H1 (cell line): Measurements from ENCODE around the gene LRBA. TPM values are rescaled to one million over a fixed set of nuclear protein-coding genes. Genes with fewer than 3 reads are reported as not detected.

ENCODE experiments used
- CTCF ChIA-PET: fragments of 300-600 bp; sonication (Branson Sonifier 250); formaldehyde crosslinking; loops from one replicate; lab custom pipeline; 2021; ENCODE audit not compliant: partially characterized antibody; lab: Charles Lee
- POLR2A ChIA-PET: fragments of 300-600 bp; sonication (Branson Sonifier 250); formaldehyde crosslinking; loops from one replicate; lab custom pipeline; 2021; ENCODE audit warnings: inconsistent platforms; ENCODE audit not compliant: partially characterized antibody; lab: Charles Lee
- DNase-seq, 2 experiments: peaks; one replicate each; pipeline versions ENCODE4 v3.0.0 to v3.0.0-alpha.2; 2010 to 2022; ENCODE audit warnings: low spot score in 2 of 2, low read depth in 1 of 2, mixed read lengths in 1 of 2
- FAIRE-seq: peaks from 2 replicates; lab custom pipeline; 2011; peaks lifted over from hg19 to GRCh38; lab: Jason Lieb, UNC
- H2AFZ ChIP-seq: 2 replicates; pipeline ENCODE4 v1.8.1; 2012; ENCODE audit warnings: low read length, inconsistent platforms
- H2AK5ac ChIP-seq: 2 replicates; pipeline ENCODE4 v1.6.1; 2013; ENCODE audit warnings: low read depth, low read length
- H2BK120ac ChIP-seq: replicated peaks from 2 replicates; pipeline ENCODE3; 2013; ENCODE audit warnings: low read depth, low read length, inconsistent platforms
- H2BK12ac ChIP-seq: 2 replicates; pipeline ENCODE4 v1.6.1; 2013; ENCODE audit warnings: low read depth, low read length
- H2BK15ac ChIP-seq: 2 replicates; pipeline ENCODE4 v1.6.1; 2013; ENCODE audit warnings: low read length
- H2BK20ac ChIP-seq: 2 replicates; pipeline ENCODE4 v1.6.1; 2013; ENCODE audit warnings: low read length
- H2BK5ac ChIP-seq: 2 replicates; pipeline ENCODE4 v1.6.1; 2013; ENCODE audit warnings: low read depth, low read length
- H3K14ac ChIP-seq: 2 replicates; pipeline ENCODE4 v1.6.1; 2013; ENCODE audit warnings: inconsistent platforms; ENCODE audit not compliant: insufficient read length
- H3K18ac ChIP-seq: 2 replicates; pipeline ENCODE4 v1.6.1; 2013; ENCODE audit warnings: low read length; ENCODE audit errors: extremely low read depth
- H3K23ac ChIP-seq: 2 replicates; pipeline ENCODE4 v1.6.1; 2013; ENCODE audit warnings: inconsistent platforms; ENCODE audit not compliant: insufficient read length
- H3K23me2 ChIP-seq: 2 replicates; pipeline ENCODE4 v1.6.1; 2013; ENCODE audit warnings: low read depth, low read length
- H3K27ac ChIP-seq: 2 replicates; pipeline ENCODE4 v1.6.1; 2011; ENCODE audit warnings: low read depth, low read length, inconsistent platforms
- H3K27me3 ChIP-seq, 4 experiments: replicated peaks in 1 of 4; 1 replicate in 1 of 4; 2 replicates in 3 of 4; pipeline versions ENCODE4 v1.6.1 to v1.8.1; 2011 to 2013; ENCODE audit warnings: low read length in 3 of 4, mild to moderate bottlenecking in 3 of 4, inconsistent platforms in 2 of 4, mixed read lengths in 2 of 4, moderate library complexity in 1 of 4; ENCODE audit not compliant: control insufficient read depth in 3 of 4, insufficient read depth in 3 of 4; ENCODE audit errors: extremely low read depth in 1 of 4
- H3K36me3 ChIP-seq, 4 experiments: 2 replicates each; pipeline versions ENCODE4 v1.6.1 to v1.8.1; 2011 to 2013; ENCODE audit warnings: mild to moderate bottlenecking in 4 of 4, low read length in 3 of 4, moderate library complexity in 2 of 4, control low read depth in 1 of 4, inconsistent platforms in 1 of 4; ENCODE audit not compliant: insufficient read depth in 4 of 4, control insufficient read depth in 2 of 4
- H3K4ac ChIP-seq: replicated peaks from 2 replicates; pipeline ENCODE3; 2013; ENCODE audit warnings: low read length, low read depth, mixed read lengths, inconsistent platforms; ENCODE audit not compliant: insufficient read length
- H3K4me1 ChIP-seq, 4 experiments: replicated peaks in 1 of 4; 1 replicate in 1 of 4; 2 replicates in 3 of 4; pipeline versions ENCODE4 v1.6.1 to v1.8.1; 2011 to 2013; ENCODE audit warnings: low read length in 3 of 4, inconsistent platforms in 2 of 4, mixed read lengths in 1 of 4; ENCODE audit not compliant: insufficient read depth in 4 of 4, control insufficient read depth in 3 of 4
- H3K4me2 ChIP-seq, 2 experiments: 2 replicates each; pipeline versions ENCODE4 v1.6.1 to v1.8.1; 2011 to 2013; ENCODE audit warnings: low read depth in 2 of 2, low read length in 2 of 2, control low read depth in 1 of 2, inconsistent platforms in 1 of 2, mild to moderate bottlenecking in 1 of 2; ENCODE audit not compliant: insufficient read depth in 1 of 2
- H3K4me3 ChIP-seq, 4 experiments: fragments of 200-600, 300-600 bp in 1 of 4; sonication (generic), shearing (Covaris generic), sonication (Bioruptor Twin) in 1 of 4; 2 replicates each; pipeline versions ENCODE4 v1.5.1 to v1.8.1; 2011 to 2016; ENCODE audit warnings: low read length in 4 of 4, low read depth in 3 of 4, control low read depth in 2 of 4, inconsistent platforms in 2 of 4, mild to moderate bottlenecking in 2 of 4, mixed read lengths in 1 of 4, moderate library complexity in 1 of 4; ENCODE audit not compliant: insufficient read depth in 2 of 4; ENCODE audit errors: extremely low read depth in 1 of 4
- H3K56ac ChIP-seq: replicated peaks from 2 replicates; pipeline ENCODE3; 2013; ENCODE audit warnings: low read depth, mild to moderate bottlenecking, mixed read lengths, low read length, inconsistent platforms; ENCODE audit not compliant: insufficient read length
- H3K79me1 ChIP-seq: 2 replicates; pipeline ENCODE4 v1.6.1; 2013; ENCODE audit warnings: low read depth, low read length, control low read depth
- H3K79me2 ChIP-seq, 2 experiments: 2 replicates each; pipeline versions ENCODE4 v1.6.1 to v1.8.1; 2012 to 2013; ENCODE audit warnings: low read length in 2 of 2, mild to moderate bottlenecking in 2 of 2, inconsistent platforms in 1 of 2; ENCODE audit not compliant: insufficient read depth in 2 of 2, control insufficient read depth in 1 of 2
- H3K9ac ChIP-seq, 4 experiments: replicated peaks in 1 of 4; 1 replicate in 1 of 4; 2 replicates in 3 of 4; pipeline versions ENCODE4 v1.6.1 to v1.8.1; 2011 to 2013; ENCODE audit warnings: low read depth in 3 of 4, low read length in 3 of 4, control low read depth in 2 of 4, mild to moderate bottlenecking in 2 of 4, moderate library complexity in 2 of 4, inconsistent platforms in 1 of 4; ENCODE audit errors: extremely low read depth in 1 of 4
- H3K9me3 ChIP-seq, 2 experiments: 2 replicates each; pipeline versions ENCODE4 v1.6.1 to v1.8.1; 2012 to 2013; ENCODE audit warnings: mild to moderate bottlenecking in 2 of 2, moderate library complexity in 2 of 2, control low read depth in 1 of 2, inconsistent platforms in 1 of 2, low read depth in 1 of 2, low read length in 1 of 2, mixed read lengths in 1 of 2; ENCODE audit not compliant: insufficient read depth in 2 of 2
- H4K20me1 ChIP-seq, 2 experiments: replicated peaks in 1 of 2; 2 replicates each; pipeline versions ENCODE3 to v1.8.1; 2011 to 2013; ENCODE audit warnings: inconsistent platforms in 2 of 2, low read length in 2 of 2, mild to moderate bottlenecking in 1 of 2; ENCODE audit not compliant: insufficient read depth in 2 of 2, control insufficient read depth in 1 of 2
- H4K5ac ChIP-seq: 2 replicates; pipeline ENCODE4 v1.6.1; 2013; ENCODE audit warnings: low read length, low read depth, mixed read lengths, inconsistent platforms; ENCODE audit not compliant: insufficient read length
- H4K8ac ChIP-seq: 2 replicates; pipeline ENCODE4 v1.8.0; 2013; ENCODE audit warnings: mild to moderate bottlenecking, moderate library complexity, low read length, inconsistent platforms; ENCODE audit not compliant: insufficient read depth; ENCODE audit errors: extremely low read depth
- H4K91ac ChIP-seq: replicated peaks from 2 replicates; pipeline ENCODE3; 2013; ENCODE audit warnings: low read length, mixed read lengths, inconsistent platforms; ENCODE audit not compliant: insufficient read length
- FOSL1 ChIP-seq: IDR thresholded peaks from 2 replicates; pipeline ENCODE4 v1.6.1; 2011; ENCODE audit warnings: mild to moderate bottlenecking, low read depth, low read length, moderate library complexity; ENCODE audit not compliant: insufficient read depth
- JUN ChIP-seq: IDR thresholded peaks from 2 replicates; pipeline ENCODE4 v1.6.1; 2011; ENCODE audit warnings: low read depth, mild to moderate bottlenecking, improper control_type of control experiment, low read length
- SP1 ChIP-seq: IDR thresholded peaks from 2 replicates; pipeline ENCODE4 v1.6.1; 2011; ENCODE audit warnings: low read depth, low read length
- WGBS, 2 experiments: shearing (Covaris generic) in 1 of 2; methylation state at CpG; one replicate each; pipeline versions ENCODE4 v1.1.6 to v1.1.7; 2013 to 2015; ENCODE audit warnings: low lambda C conversion rate in 2 of 2, mixed read lengths in 2 of 2, inconsistent platforms in 1 of 2, low coverage in 1 of 2, missing lambda C conversion rate in 1 of 2; ENCODE audit not compliant: insufficient replicate concordance in 2 of 2, insufficient coverage in 1 of 2, insufficient read length in 1 of 2; ENCODE audit errors: extremely low coverage in 1 of 2, missing lambda C conversion rate in 1 of 2; 5-methylcytosine and 5-hydroxymethylcytosine counted together
- polyA plus RNA-seq, 7 experiments: library from polyadenylated mRNA; depleted of rRNA in 3 of 7; stranded (reverse) in 5 of 7; unstranded in 2 of 7; fragments of >200 nt in 5 of 7; fragments of 200-250 nt in 2 of 7; gene quantifications; 1 replicate in 5 of 7; 2 replicates in 1 of 7; 4 replicates in 1 of 7; pipeline versions ENCODE4 v1.2.1 to v1.2.3, GENCODE V29; 2011 to 2013; ENCODE audit warnings: missing spikeins in 2 of 7, mixed read lengths in 2 of 7
- total RNA-seq: library from RNA; stranded (reverse); fragmentation: NEBNext Ultra II Directional; extraction: Animal tissue kit (Norgen Biotek cat#: 25700); gene quantifications from 2 replicates; pipeline ENCODE4 v1.2.1, GENCODE V29; 2021
- TF ChIP-seq, protein P1 (sequence below), 3 experiments: IDR thresholded peaks; 1 replicate in 2 of 3; 2 replicates in 1 of 3; pipeline versions ENCODE4 v1.5.1 to v1.6.1; 2011; ENCODE audit warnings: low read length in 3 of 3, mild to moderate bottlenecking in 3 of 3, inconsistent platforms in 2 of 3, low read depth in 1 of 3, moderate library complexity in 1 of 3; ENCODE audit not compliant: insufficient read depth in 1 of 3; ENCODE audit errors: control extremely low read depth in 1 of 3

LRBA gene
- total and polyA plus RNA-seq, 2 of the 8 experiments (the other 6 are each of a cell fraction or from before 2014, with no cell fraction given) = 54.6 to 83.2 TPM

DNA sequence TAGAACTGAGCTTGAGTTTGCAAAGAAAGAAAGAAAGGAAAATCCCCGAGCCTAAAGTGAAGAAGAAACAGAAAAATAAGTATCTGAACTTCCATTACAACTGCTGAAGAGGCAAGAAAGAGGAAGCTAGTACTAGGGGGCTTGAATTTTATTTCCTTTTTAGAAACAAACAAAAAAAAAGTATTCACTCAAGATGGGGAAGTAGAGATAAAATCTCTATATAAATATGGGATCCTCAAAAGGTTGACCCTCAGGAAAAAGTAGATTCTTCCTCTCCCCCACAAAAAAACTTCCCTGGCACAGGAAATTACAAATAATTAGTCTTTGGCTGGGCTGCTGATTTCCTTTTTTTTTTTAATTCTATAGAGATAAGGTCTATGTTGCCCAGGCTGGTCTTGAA lies 16.0 kb downstream of the LRBA start:
- no peak overlapping the region for H2BK20ac ChIP-seq
- H4K5ac ChIP-seq = no peak overlapping the region
- no peak overlapping the region for H3K9ac ChIP-seq
- H3K14ac ChIP-seq = no peak overlapping the region
- no peak overlapping the region for H2BK120ac ChIP-seq
- H3K23me2 ChIP-seq = no peaks in the 10 kb centered on the region
- FAIRE-seq (no peak), DNase-seq (no peak)
- ChIA-PET CTCF (interaction anchor here (0.7 kb wide), 1 partner anchor 373 kb away, joined by 3 read pairs; no protein-coding TSS in a partner anchor), POLR2A (interaction anchor here (0.7 kb wide), 1 partner anchor 407 kb away, joined by 4 read pairs; no protein-coding TSS in a partner anchor)
- no peak overlapping the region for H3K56ac ChIP-seq
- no peak overlapping the region for H3K4me3 ChIP-seq
- H3K79me1 ChIP-seq = peaks cover 13% of the 10 kb centered on the region
- H2AK5ac ChIP-seq = no peak overlapping the region
- no peak overlapping the region for H3K27ac ChIP-seq
- H2BK15ac ChIP-seq = no peak overlapping the region
- H3K27me3 ChIP-seq = no peaks in the 10 kb centered on the region
- TF ChIP-seq, protein P1, sequence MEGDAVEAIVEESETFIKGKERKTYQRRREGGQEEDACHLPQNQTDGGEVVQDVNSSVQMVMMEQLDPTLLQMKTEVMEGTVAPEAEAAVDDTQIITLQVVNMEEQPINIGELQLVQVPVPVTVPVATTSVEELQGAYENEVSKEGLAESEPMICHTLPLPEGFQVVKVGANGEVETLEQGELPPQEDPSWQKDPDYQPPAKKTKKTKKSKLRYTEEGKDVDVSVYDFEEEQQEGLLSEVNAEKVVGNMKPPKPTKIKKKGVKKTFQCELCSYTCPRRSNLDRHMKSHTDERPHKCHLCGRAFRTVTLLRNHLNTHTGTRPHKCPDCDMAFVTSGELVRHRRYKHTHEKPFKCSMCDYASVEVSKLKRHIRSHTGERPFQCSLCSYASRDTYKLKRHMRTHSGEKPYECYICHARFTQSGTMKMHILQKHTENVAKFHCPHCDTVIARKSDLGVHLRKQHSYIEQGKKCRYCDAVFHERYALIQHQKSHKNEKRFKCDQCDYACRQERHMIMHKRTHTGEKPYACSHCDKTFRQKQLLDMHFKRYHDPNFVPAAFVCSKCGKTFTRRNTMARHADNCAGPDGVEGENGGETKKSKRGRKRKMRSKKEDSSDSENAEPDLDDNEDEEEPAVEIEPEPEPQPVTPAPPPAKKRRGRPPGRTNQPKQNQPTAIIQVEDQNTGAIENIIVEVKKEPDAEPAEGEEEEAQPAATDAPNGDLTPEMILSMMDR (IDR thresholded peaks at IDR 0.05; ENCODE audit: control extremely low read depth in 1 of 3, insufficient read depth in 1 of 3, low read depth in 1 of 3, low read length in 3 of 3) = no peak
- no peak for TF ChIP-seq JUN
- no peak for TF ChIP-seq SP1
- TF ChIP-seq FOSL1 = no peak
- WGBS, 2 experiments = 93% methylated on average over 1 of the region's 1 CpG; no CpG with 5 or more reads in 1 of the 2 experiments
- no peak overlapping the region for H3K18ac ChIP-seq
- peaks cover 6 to 99% of the 10 kb centered on the region in 2 experiments for H3K79me2 ChIP-seq
- no peaks in the 10 kb centered on the region for H3K9me3 ChIP-seq
- H3K4ac ChIP-seq = no peak overlapping the region
- H2BK12ac ChIP-seq = no peak overlapping the region
- H2BK5ac ChIP-seq = no peak overlapping the region
- H3K4me1 ChIP-seq = peaks cover 0 to 7% (median 6%) of the 10 kb centered on the region in 4 experiments; a peak in 5 of 7 replicates
- H4K91ac ChIP-seq = no peak overlapping the region
- no peak overlapping the region for H3K23ac ChIP-seq
- H2AFZ ChIP-seq = no peak overlapping the region
- no peak overlapping the region for H4K8ac ChIP-seq
- peaks cover 0 to 3% (median 0%) of the 10 kb centered on the region in 4 experiments; a peak in 1 of 8 replicates for H3K36me3 ChIP-seq
- no peak overlapping the region for H3K4me2 ChIP-seq
- peaks cover 5 to 10% of the 10 kb centered on the region in 2 experiments for H4K20me1 ChIP-seq
